H1 (cell line): Measurements from ENCODE around the gene TENT4B. TPM values are rescaled to one million over a fixed set of nuclear protein-coding genes. Genes with fewer than 3 reads are reported as not detected.
A peak's percentile ranks its signal among the peaks of the same experiment; 100 is the strongest.

Experiments used
- CTCF ChIA-PET: fragments of 300-600 bp; sonication (Branson Sonifier 250); formaldehyde crosslinking; loops from one replicate; lab custom pipeline; 2021; ENCODE audit not compliant: partially characterized antibody; lab: Charles Lee
- POLR2A ChIA-PET: fragments of 300-600 bp; sonication (Branson Sonifier 250); formaldehyde crosslinking; loops from one replicate; lab custom pipeline; 2021; ENCODE audit warnings: inconsistent platforms; ENCODE audit not compliant: partially characterized antibody; lab: Charles Lee
- DNase-seq, 2 experiments: peaks; one replicate each; pipeline versions ENCODE4 v3.0.0 to v3.0.0-alpha.2; 2010 to 2022; ENCODE audit warnings: low spot score in 2 of 2, low read depth in 1 of 2, mixed read lengths in 1 of 2
- FAIRE-seq: peaks from 2 replicates; lab custom pipeline; 2011; peaks lifted over from hg19 to GRCh38; lab: Jason Lieb, UNC
- H2AFZ ChIP-seq: 2 replicates; pipeline ENCODE4 v1.8.1; 2012; ENCODE audit warnings: low read length, inconsistent platforms
- H2AK5ac ChIP-seq: 2 replicates; pipeline ENCODE4 v1.6.1; 2013; ENCODE audit warnings: low read depth, low read length
- H2BK120ac ChIP-seq: replicated peaks from 2 replicates; pipeline ENCODE3; 2013; ENCODE audit warnings: low read depth, low read length, inconsistent platforms
- H2BK12ac ChIP-seq: 2 replicates; pipeline ENCODE4 v1.6.1; 2013; ENCODE audit warnings: low read depth, low read length
- H2BK15ac ChIP-seq: 2 replicates; pipeline ENCODE4 v1.6.1; 2013; ENCODE audit warnings: low read length
- H2BK20ac ChIP-seq: 2 replicates; pipeline ENCODE4 v1.6.1; 2013; ENCODE audit warnings: low read length
- H2BK5ac ChIP-seq: 2 replicates; pipeline ENCODE4 v1.6.1; 2013; ENCODE audit warnings: low read depth, low read length
- H3K14ac ChIP-seq: 2 replicates; pipeline ENCODE4 v1.6.1; 2013; ENCODE audit warnings: inconsistent platforms; ENCODE audit not compliant: insufficient read length
- H3K18ac ChIP-seq: 2 replicates; pipeline ENCODE4 v1.6.1; 2013; ENCODE audit warnings: low read length; ENCODE audit errors: extremely low read depth
- H3K23ac ChIP-seq: 2 replicates; pipeline ENCODE4 v1.6.1; 2013; ENCODE audit warnings: inconsistent platforms; ENCODE audit not compliant: insufficient read length
- H3K23me2 ChIP-seq: 2 replicates; pipeline ENCODE4 v1.6.1; 2013; ENCODE audit warnings: low read depth, low read length
- H3K27ac ChIP-seq: 2 replicates; pipeline ENCODE4 v1.6.1; 2011; ENCODE audit warnings: low read depth, low read length, inconsistent platforms
- H3K27me3 ChIP-seq, 4 experiments: replicated peaks in 1 of 4; 1 replicate in 1 of 4; 2 replicates in 3 of 4; pipeline versions ENCODE4 v1.6.1 to v1.8.1; 2011 to 2013; ENCODE audit warnings: low read length in 3 of 4, mild to moderate bottlenecking in 3 of 4, inconsistent platforms in 2 of 4, mixed read lengths in 2 of 4, moderate library complexity in 1 of 4; ENCODE audit not compliant: control insufficient read depth in 3 of 4, insufficient read depth in 3 of 4; ENCODE audit errors: extremely low read depth in 1 of 4
- H3K36me3 ChIP-seq, 4 experiments: 2 replicates each; pipeline versions ENCODE4 v1.6.1 to v1.8.1; 2011 to 2013; ENCODE audit warnings: mild to moderate bottlenecking in 4 of 4, low read length in 3 of 4, moderate library complexity in 2 of 4, control low read depth in 1 of 4, inconsistent platforms in 1 of 4; ENCODE audit not compliant: insufficient read depth in 4 of 4, control insufficient read depth in 2 of 4
- H3K4ac ChIP-seq: replicated peaks from 2 replicates; pipeline ENCODE3; 2013; ENCODE audit warnings: low read length, low read depth, mixed read lengths, inconsistent platforms; ENCODE audit not compliant: insufficient read length
- H3K4me1 ChIP-seq, 4 experiments: replicated peaks in 1 of 4; 1 replicate in 1 of 4; 2 replicates in 3 of 4; pipeline versions ENCODE4 v1.6.1 to v1.8.1; 2011 to 2013; ENCODE audit warnings: low read length in 3 of 4, inconsistent platforms in 2 of 4, mixed read lengths in 1 of 4; ENCODE audit not compliant: insufficient read depth in 4 of 4, control insufficient read depth in 3 of 4
- H3K4me2 ChIP-seq, 2 experiments: 2 replicates each; pipeline versions ENCODE4 v1.6.1 to v1.8.1; 2011 to 2013; ENCODE audit warnings: low read depth in 2 of 2, low read length in 2 of 2, control low read depth in 1 of 2, inconsistent platforms in 1 of 2, mild to moderate bottlenecking in 1 of 2; ENCODE audit not compliant: insufficient read depth in 1 of 2
- H3K4me3 ChIP-seq, 4 experiments: fragments of 200-600, 300-600 bp in 1 of 4; sonication (generic), shearing (Covaris generic), sonication (Bioruptor Twin) in 1 of 4; 2 replicates each; pipeline versions ENCODE4 v1.5.1 to v1.8.1; 2011 to 2016; ENCODE audit warnings: low read length in 4 of 4, low read depth in 3 of 4, control low read depth in 2 of 4, inconsistent platforms in 2 of 4, mild to moderate bottlenecking in 2 of 4, mixed read lengths in 1 of 4, moderate library complexity in 1 of 4; ENCODE audit not compliant: insufficient read depth in 2 of 4; ENCODE audit errors: extremely low read depth in 1 of 4
- H3K56ac ChIP-seq: replicated peaks from 2 replicates; pipeline ENCODE3; 2013; ENCODE audit warnings: low read depth, mild to moderate bottlenecking, mixed read lengths, low read length, inconsistent platforms; ENCODE audit not compliant: insufficient read length
- H3K79me1 ChIP-seq: 2 replicates; pipeline ENCODE4 v1.6.1; 2013; ENCODE audit warnings: low read depth, low read length, control low read depth
- H3K79me2 ChIP-seq, 2 experiments: 2 replicates each; pipeline versions ENCODE4 v1.6.1 to v1.8.1; 2012 to 2013; ENCODE audit warnings: low read length in 2 of 2, mild to moderate bottlenecking in 2 of 2, inconsistent platforms in 1 of 2; ENCODE audit not compliant: insufficient read depth in 2 of 2, control insufficient read depth in 1 of 2
- H3K9ac ChIP-seq, 4 experiments: replicated peaks in 1 of 4; 1 replicate in 1 of 4; 2 replicates in 3 of 4; pipeline versions ENCODE4 v1.6.1 to v1.8.1; 2011 to 2013; ENCODE audit warnings: low read depth in 3 of 4, low read length in 3 of 4, control low read depth in 2 of 4, mild to moderate bottlenecking in 2 of 4, moderate library complexity in 2 of 4, inconsistent platforms in 1 of 4; ENCODE audit errors: extremely low read depth in 1 of 4
- H3K9me3 ChIP-seq, 2 experiments: 2 replicates each; pipeline versions ENCODE4 v1.6.1 to v1.8.1; 2012 to 2013; ENCODE audit warnings: mild to moderate bottlenecking in 2 of 2, moderate library complexity in 2 of 2, control low read depth in 1 of 2, inconsistent platforms in 1 of 2, low read depth in 1 of 2, low read length in 1 of 2, mixed read lengths in 1 of 2; ENCODE audit not compliant: insufficient read depth in 2 of 2
- H4K20me1 ChIP-seq, 2 experiments: replicated peaks in 1 of 2; 2 replicates each; pipeline versions ENCODE3 to v1.8.1; 2011 to 2013; ENCODE audit warnings: inconsistent platforms in 2 of 2, low read length in 2 of 2, mild to moderate bottlenecking in 1 of 2; ENCODE audit not compliant: insufficient read depth in 2 of 2, control insufficient read depth in 1 of 2
- H4K5ac ChIP-seq: 2 replicates; pipeline ENCODE4 v1.6.1; 2013; ENCODE audit warnings: low read length, low read depth, mixed read lengths, inconsistent platforms; ENCODE audit not compliant: insufficient read length
- H4K8ac ChIP-seq: 2 replicates; pipeline ENCODE4 v1.8.0; 2013; ENCODE audit warnings: mild to moderate bottlenecking, moderate library complexity, low read length, inconsistent platforms; ENCODE audit not compliant: insufficient read depth; ENCODE audit errors: extremely low read depth
- H4K91ac ChIP-seq: replicated peaks from 2 replicates; pipeline ENCODE3; 2013; ENCODE audit warnings: low read length, mixed read lengths, inconsistent platforms; ENCODE audit not compliant: insufficient read length
- CHD1 ChIP-seq: IDR thresholded peaks from 2 replicates; pipeline ENCODE4 v1.6.1; 2012; ENCODE audit warnings: low read depth, low read length, improper control_type of control experiment
- FOSL1 ChIP-seq: IDR thresholded peaks from 2 replicates; pipeline ENCODE4 v1.6.1; 2011; ENCODE audit warnings: mild to moderate bottlenecking, low read depth, low read length, moderate library complexity; ENCODE audit not compliant: insufficient read depth
- KDM4A ChIP-seq: IDR thresholded peaks from one replicate; pipeline ENCODE4 v1.7.1; 2012; ENCODE audit warnings: low read depth, mild to moderate bottlenecking, moderate library complexity, low read length, inconsistent platforms; ENCODE audit not compliant: severe bottlenecking
- KDM5A ChIP-seq: fragments of 200-600 bp; IDR thresholded peaks from 2 replicates; pipeline ENCODE4 v1.7.1; 2012; ENCODE audit warnings: mild to moderate bottlenecking, low read length, inconsistent platforms, mixed read lengths
- POLR2A ChIP-seq, 2 experiments: IDR thresholded peaks; 1 replicate in 1 of 2; 2 replicates in 1 of 2; pipeline ENCODE4 v1.6.1; 2011; ENCODE audit warnings: low read depth in 2 of 2, low read length in 2 of 2, mild to moderate bottlenecking in 2 of 2; ENCODE audit errors: control extremely low read depth in 1 of 2
- POLR2AphosphoS5 ChIP-seq: IDR thresholded peaks from 2 replicates; pipeline ENCODE4 v1.6.1; 2011; ENCODE audit warnings: low read depth, low read length
- RXRA ChIP-seq: IDR thresholded peaks from 2 replicates; pipeline ENCODE4 v1.6.1; 2011; ENCODE audit warnings: low read depth, mild to moderate bottlenecking, low read length, moderate library complexity; ENCODE audit not compliant: insufficient read depth
- SAP30 ChIP-seq: fragments of 300-600 bp; sonication (generic); IDR thresholded peaks from 2 replicates; pipeline ENCODE4 v1.7.1; 2012; ENCODE audit warnings: low read length, moderate library complexity, mild to moderate bottlenecking, inconsistent platforms; ENCODE audit not compliant: insufficient read depth, insufficient replicate concordance
- SIN3A ChIP-seq, 2 experiments: IDR thresholded peaks in 1 of 2; conservative IDR thresholded peaks in 1 of 2; 2 replicates each; pipeline ENCODE4 v1.6.1; 2011 to 2012; ENCODE audit warnings: low read length in 2 of 2, improper control_type of control experiment in 1 of 2, low read depth in 1 of 2, mild to moderate bottlenecking in 1 of 2
- TAF7 ChIP-seq: optimal IDR thresholded peaks from 2 replicates; pipeline ENCODE3; 2011; ENCODE audit warnings: low read depth, mild to moderate bottlenecking, inconsistent platforms, low read length, moderate library complexity, borderline replicate concordance
- WGBS, 2 experiments: shearing (Covaris generic) in 1 of 2; methylation state at CpG; one replicate each; pipeline versions ENCODE4 v1.1.6 to v1.1.7; 2013 to 2015; ENCODE audit warnings: low lambda C conversion rate in 2 of 2, mixed read lengths in 2 of 2, inconsistent platforms in 1 of 2, low coverage in 1 of 2, missing lambda C conversion rate in 1 of 2; ENCODE audit not compliant: insufficient replicate concordance in 2 of 2, insufficient coverage in 1 of 2, insufficient read length in 1 of 2; ENCODE audit errors: extremely low coverage in 1 of 2, missing lambda C conversion rate in 1 of 2; 5-methylcytosine and 5-hydroxymethylcytosine counted together
- polyA plus RNA-seq, 7 experiments: library from polyadenylated mRNA; depleted of rRNA in 3 of 7; stranded (reverse) in 5 of 7; unstranded in 2 of 7; fragments of >200 nt in 5 of 7; fragments of 200-250 nt in 2 of 7; gene quantifications; 1 replicate in 5 of 7; 2 replicates in 1 of 7; 4 replicates in 1 of 7; pipeline versions ENCODE4 v1.2.1 to v1.2.3, GENCODE V29; 2011 to 2013; ENCODE audit warnings: missing spikeins in 2 of 7, mixed read lengths in 2 of 7
- total RNA-seq: library from RNA; stranded (reverse); fragmentation: NEBNext Ultra II Directional; extraction: Animal tissue kit (Norgen Biotek cat#: 25700); gene quantifications from 2 replicates; pipeline ENCODE4 v1.2.1, GENCODE V29; 2021
- TF ChIP-seq, protein P1 (sequence below): IDR thresholded peaks from 2 replicates; pipeline ENCODE4 v1.6.1; 2012; ENCODE audit warnings: inconsistent platforms

TENT4B gene
- total and polyA plus RNA-seq, 2 of the 8 experiments (the other 6 are each of a cell fraction or from before 2014, with no cell fraction given) = 4.2 to 15.7 TPM

DNA sequence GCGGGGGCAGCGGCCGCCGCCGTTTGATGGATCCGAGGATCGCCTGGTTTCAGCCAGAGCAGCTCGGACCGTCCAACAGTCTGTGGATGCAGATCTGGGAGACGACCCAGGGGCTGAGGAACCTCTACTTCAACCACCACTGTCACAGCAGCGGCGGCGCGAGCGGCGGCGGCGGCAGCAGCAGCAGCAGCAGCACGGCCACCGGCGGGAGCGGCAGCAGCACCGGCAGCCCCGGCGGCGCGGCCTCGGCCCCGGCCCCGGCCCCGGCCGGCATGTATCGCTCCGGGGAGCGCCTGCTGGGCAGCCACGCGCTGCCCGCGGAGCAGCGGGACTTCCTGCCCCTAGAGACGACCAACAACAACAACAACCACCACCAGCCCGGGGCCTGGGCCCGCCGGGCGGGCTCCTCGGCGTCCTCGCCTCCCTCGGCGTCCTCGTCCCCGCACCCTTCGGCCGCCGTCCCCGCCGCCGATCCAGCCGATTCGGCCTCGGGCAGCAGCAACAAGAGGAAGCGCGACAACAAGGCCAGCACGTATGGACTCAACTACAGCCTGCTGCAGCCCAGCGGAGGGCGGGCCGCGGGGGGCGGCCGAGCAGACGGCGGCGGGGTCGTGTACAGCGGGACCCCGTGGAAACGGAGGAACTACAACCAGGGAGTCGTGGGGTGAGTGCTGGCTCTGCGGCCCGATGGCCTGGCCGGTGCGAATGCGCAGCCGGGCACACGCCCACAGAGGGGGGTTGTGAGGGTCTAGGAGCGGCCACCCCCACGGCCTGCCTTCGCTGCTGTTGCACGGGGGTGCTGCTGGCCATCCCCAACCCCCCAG, 702 bp downstream of the TENT4B start:
- peak overlapping the region; percentile 52; the same call in 1 of the 2 replicates for H4K8ac ChIP-seq
- no peak overlapping the region for H2BK15ac ChIP-seq
- peaks cover 14% of the 10 kb centered on the region for H3K23me2 ChIP-seq
- H2AK5ac ChIP-seq = no peak overlapping the region
- no peaks in the 10 kb centered on the region for H3K9me3 ChIP-seq
- no peak overlapping the region for H4K5ac ChIP-seq
- H3K18ac ChIP-seq = peak overlapping the region; percentile 60; the same call in 1 of the 2 replicates
- H2AFZ ChIP-seq = no peak overlapping the region
- peaks cover 10% of the 10 kb centered on the region for H3K79me1 ChIP-seq
- no peak overlapping the region for H3K23ac ChIP-seq
- H2BK5ac ChIP-seq = no peak overlapping the region
- H4K20me1 ChIP-seq = peaks cover 11 to 14% of the 10 kb centered on the region in 2 experiments
- H3K36me3 ChIP-seq = no peaks in the 10 kb centered on the region
- H3K56ac ChIP-seq = no peak overlapping the region
- H3K4ac ChIP-seq = no peak overlapping the region
- H2BK12ac ChIP-seq = no peak overlapping the region
- DNase-seq (peak in 1 of 2 experiments; percentile 57), FAIRE-seq (no peak)
- WGBS, 2 experiments = 1% methylated on average over 59 of the region's 89 CpGs; no CpG with 5 or more reads in 1 of the 2 experiments
- H3K27me3 ChIP-seq = no peaks in the 10 kb centered on the region
- H3K4me2 ChIP-seq = peak overlapping the region; percentile 90 to 98
- H3K9ac ChIP-seq = peak overlapping the region; percentile 42 to 61 (median 55); a peak in 5 of 7 replicates
- no peak overlapping the region for H3K14ac ChIP-seq
- H3K27ac ChIP-seq = no peak overlapping the region
- ChIA-PET CTCF (no interaction called here), POLR2A (no interaction called here)
- no peak overlapping the region for H2BK120ac ChIP-seq
- no peak overlapping the region for H4K91ac ChIP-seq
- peak overlapping the region; percentile 70 to 99 (median 75) for H3K4me3 ChIP-seq
- H3K79me2 ChIP-seq = peaks cover 6 to 47% of the 10 kb centered on the region in 2 experiments
- H2BK20ac ChIP-seq = no peak overlapping the region
- peaks cover 0 to 9% (median 7%) of the 10 kb centered on the region in 4 experiments; a peak in 5 of 7 replicates for H3K4me1 ChIP-seq
- TF ChIP-seq SIN3A (conservative IDR thresholded peaks at IDR 0.05 in 1 of 2, IDR thresholded peaks at IDR 0.05 in 1 of 2; ENCODE audit: low read depth in 1 of 2, low read length in 2 of 2) (peak; percentile 33 to 47; a peak in 2 of 4 replicates), SAP30 (no peak), CHD1 (no peak), TAF7 (no peak), POLR2A (IDR thresholded peaks at IDR 0.05; ENCODE audit: control extremely low read depth in 1 of 2, low read depth in 2 of 2, low read length in 2 of 2) (peak in 1 of 2 experiments; percentile 36; a peak in 1 of 3 replicates), RXRA (no peak), POLR2AphosphoS5 (peak; percentile 21; the same call in 1 of the 2 replicates), KDM5A (no peak), FOSL1 (no peak), KDM4A (peak; percentile 77)
- TF ChIP-seq, protein P1, sequence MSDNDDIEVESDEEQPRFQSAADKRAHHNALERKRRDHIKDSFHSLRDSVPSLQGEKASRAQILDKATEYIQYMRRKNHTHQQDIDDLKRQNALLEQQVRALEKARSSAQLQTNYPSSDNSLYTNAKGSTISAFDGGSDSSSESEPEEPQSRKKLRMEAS = peak; percentile 7; the same call in 1 of the 2 replicates
